Stimulated activated memory B cell treated with anti-CD40 and anti-IgM and Interleukin-4, amounts not matched to agents 10 μg/mL and 1 μg/mL and 100 μg/mL, for 72 hours (primary cell): Measurements from ENCODE around the gene KCNA5.

Experiments
- ATAC-seq: fragments of 150-1000 bp; cut with Tn5 transposase; 2 replicates; pipeline ENCODE4 v1.10.0; 2021
- H3K27ac Mint-ChIP-seq: one replicate; pipeline ENCODE4 v1.8.0; 2022; ENCODE audit warnings: mild to moderate bottlenecking, mixed read lengths
- H3K27me3 Mint-ChIP-seq: one replicate; pipeline ENCODE4 v1.8.0; 2022; ENCODE audit warnings: mixed read lengths
- H3K36me3 Mint-ChIP-seq: one replicate; pipeline ENCODE4 v1.8.0; 2022; ENCODE audit warnings: mixed read lengths
- H3K4me1 Mint-ChIP-seq: one replicate; pipeline ENCODE4 v1.8.0; 2022; ENCODE audit warnings: mixed read lengths
- H3K4me3 Mint-ChIP-seq: one replicate; pipeline ENCODE4 v1.8.0; 2022; ENCODE audit warnings: mild to moderate bottlenecking, moderate library complexity, mixed read lengths
- H3K9me3 Mint-ChIP-seq: one replicate; pipeline ENCODE4 v1.8.0; 2022; ENCODE audit warnings: mixed read lengths

Gene KCNA5

DNA sequence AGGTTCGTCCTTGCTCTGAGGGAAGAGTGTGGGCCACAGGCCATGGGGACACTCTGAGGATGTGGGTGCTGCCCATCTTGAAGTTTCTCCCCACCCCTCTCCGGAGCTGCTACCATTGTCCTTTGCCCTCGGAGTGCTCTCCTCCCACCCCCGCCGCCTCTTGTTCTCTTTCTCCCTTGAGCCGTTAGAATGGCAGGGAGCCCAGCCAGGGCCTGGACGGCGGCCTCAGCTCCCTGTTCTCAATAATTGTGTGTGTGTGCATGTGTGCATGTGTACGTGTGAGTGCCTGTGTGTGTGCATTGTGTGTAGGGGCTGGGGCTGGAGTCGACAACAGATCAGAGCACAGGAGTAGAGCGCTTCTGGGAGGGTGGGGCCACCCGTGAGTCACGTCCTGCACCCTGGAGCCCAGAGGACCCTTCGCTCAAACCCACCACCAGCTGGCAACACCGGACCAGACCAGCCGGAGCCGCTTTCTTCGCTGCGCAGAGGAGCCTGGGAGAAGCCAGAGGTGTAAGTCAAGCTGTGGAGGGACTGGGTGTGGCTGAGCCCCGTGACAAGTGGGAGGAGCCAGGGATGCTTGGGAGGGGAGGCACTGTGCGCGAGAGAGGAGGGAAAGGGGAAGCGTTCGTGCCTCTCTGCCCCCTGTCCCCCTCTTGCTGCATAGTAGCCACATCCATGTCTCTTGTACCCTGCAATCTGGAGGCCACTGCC is 25.9 kb upstream of the KCNA5 start:
- no peaks in the 10 kb centered on the region for H3K36me3 Mint-ChIP-seq
- H3K4me3 Mint-ChIP-seq = no peak overlapping the region
- peaks cover 17% of the 10 kb centered on the region for H3K27me3 Mint-ChIP-seq
- H3K27ac Mint-ChIP-seq = no peak overlapping the region
- ATAC-seq = no peak
- peaks cover 7% of the 10 kb centered on the region for H3K4me1 Mint-ChIP-seq
- H3K9me3 Mint-ChIP-seq = no peaks in the 10 kb centered on the region

DNA sequence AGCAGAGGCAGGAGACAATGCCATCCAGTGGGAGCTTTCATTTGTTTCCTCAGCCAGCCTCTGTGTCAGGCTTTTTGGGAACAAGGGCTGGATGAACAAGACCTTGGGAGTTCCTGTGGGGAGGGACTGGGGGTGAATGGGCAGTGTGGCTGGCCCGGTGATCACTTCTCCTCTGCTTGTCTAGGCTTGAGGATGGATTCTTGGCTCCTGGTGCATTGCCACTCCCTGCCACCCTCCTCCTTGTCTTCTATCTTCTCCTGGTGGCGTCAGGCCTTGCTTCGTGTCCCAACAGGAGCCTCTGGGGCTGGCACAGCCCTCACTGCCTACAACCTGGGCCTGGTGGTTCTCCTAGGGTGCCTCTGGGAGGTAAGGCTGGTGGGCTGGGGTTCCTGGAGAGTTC is 25.0 kb upstream of the KCNA5 start:
- H3K4me3 Mint-ChIP-seq = no peak overlapping the region
- no peaks in the 10 kb centered on the region for H3K9me3 Mint-ChIP-seq
- no peaks in the 10 kb centered on the region for H3K36me3 Mint-ChIP-seq
- peaks cover 17% of the 10 kb centered on the region for H3K27me3 Mint-ChIP-seq
- no peak for ATAC-seq
- peaks cover 7% of the 10 kb centered on the region for H3K4me1 Mint-ChIP-seq
- H3K27ac Mint-ChIP-seq = no peak overlapping the region

DNA sequence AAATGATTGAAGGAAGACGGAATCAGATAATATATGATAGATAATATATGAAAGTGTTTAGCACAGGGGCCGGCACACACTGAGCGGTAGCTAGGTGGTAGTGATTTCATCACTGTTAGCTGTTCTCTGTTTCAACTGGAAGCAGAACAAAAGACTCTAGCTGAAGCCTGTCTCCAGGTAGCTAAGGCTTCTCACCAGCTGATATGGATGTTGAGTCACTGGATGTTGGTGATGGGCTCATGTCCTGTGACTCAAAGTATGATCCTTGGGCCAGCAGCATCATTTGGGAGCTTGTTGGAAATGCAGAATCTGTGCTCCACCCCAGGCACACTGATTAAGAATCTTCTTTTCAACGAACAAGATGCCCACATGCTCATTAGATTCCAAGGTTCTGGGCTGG is 21.7 kb upstream of the KCNA5 start:
- Mint-ChIP-seq H3K36me3 (no peaks in the 10 kb centered on the region), H3K4me3 (no peak overlapping the region), H3K9me3 (no peaks in the 10 kb centered on the region), H3K27ac (no peak overlapping the region), H3K4me1 (no peaks in the 10 kb centered on the region), H3K27me3 (peaks cover 28% of the 10 kb centered on the region)
- ATAC-seq = no peak

DNA sequence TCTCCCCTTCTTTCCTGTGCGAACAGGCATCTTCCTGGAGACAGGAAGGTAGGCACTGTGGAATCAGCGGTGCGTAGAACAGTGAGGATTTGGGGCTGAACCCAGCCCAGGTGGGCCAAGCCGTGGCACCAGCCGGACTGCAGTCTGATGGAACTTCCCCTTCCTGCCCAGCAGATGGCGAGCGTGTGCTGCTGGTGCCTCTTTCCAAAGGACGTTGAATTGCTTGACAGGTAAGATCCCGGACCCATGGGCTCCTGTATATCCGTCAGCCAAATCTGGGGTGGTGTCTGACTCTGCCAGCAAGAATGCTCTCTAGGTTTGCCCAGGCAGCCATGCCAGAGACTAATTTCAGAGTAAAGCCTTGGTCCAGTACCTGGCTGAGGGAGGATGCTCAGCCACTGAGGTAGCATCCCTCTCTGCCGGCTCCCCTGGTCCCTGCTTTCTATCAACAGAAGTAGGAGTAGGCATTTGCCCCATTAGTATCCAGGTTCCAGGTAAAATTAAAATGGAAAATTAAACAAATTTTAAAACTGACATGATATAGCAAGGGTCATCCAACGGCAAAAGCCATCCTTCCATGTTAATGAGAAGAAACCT is 21.1 kb upstream of the KCNA5 start:
- ATAC-seq = peak; percentile 50
- Mint-ChIP-seq H3K27me3 (peaks cover 28% of the 10 kb centered on the region), H3K4me3 (no peak overlapping the region), H3K9me3 (no peaks in the 10 kb centered on the region), H3K36me3 (no peaks in the 10 kb centered on the region), H3K27ac (no peak overlapping the region), H3K4me1 (no peaks in the 10 kb centered on the region)

DNA sequence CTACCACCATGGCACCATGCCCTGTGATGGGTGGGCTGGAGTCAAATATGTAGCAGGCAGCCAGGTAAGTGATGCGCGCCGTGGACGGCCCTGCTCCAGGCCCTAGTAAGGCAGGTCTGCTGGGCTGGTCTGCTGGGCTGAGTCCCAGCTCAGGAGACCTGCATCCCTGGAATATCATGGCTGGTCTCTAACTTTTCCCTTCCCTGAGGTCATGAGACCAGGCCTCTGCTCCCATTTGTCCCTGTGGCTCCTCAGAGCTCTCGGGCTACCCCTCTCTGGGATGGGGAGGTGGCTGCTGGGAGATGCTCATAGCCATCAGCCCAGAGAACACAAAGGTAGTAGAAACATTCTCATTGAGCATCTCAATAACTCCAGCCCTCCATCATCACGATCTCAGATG is 19.8 kb upstream of the KCNA5 start:
- ATAC-seq = no peak
- Mint-ChIP-seq H3K27me3 (peaks cover 28% of the 10 kb centered on the region), H3K27ac (no peak overlapping the region), H3K4me1 (no peaks in the 10 kb centered on the region), H3K9me3 (no peaks in the 10 kb centered on the region), H3K36me3 (no peaks in the 10 kb centered on the region), H3K4me3 (no peak overlapping the region)

DNA sequence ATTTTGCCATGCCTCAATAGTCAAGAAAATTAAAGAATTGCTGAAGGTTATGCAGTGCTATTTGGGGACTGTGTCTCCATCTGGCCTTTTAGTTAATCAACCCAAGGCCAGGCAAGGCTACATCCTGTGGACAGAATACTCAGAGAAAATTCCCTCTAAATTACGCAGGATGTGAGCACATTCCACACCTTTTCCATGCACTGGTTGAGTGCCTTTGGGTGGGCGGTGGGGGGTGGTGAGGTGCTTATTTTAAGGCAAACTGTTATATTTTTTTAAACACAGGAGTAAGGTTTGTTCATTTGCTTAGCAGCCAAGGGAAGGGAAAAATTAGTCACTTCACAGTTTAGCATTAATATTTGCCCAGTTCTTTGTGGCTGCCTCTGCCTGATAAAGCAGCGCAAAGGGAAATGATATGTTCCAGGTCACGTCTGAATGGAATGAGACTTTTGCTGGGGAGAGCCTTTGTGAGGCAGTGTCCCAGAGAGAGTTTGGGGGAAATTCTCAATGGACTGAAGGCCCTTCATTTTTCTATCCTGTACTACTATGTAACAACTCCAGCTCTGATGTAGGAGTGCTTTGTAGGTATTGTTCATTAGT is 17.2 kb upstream of the KCNA5 start:
- Mint-ChIP-seq H3K27ac (no peak overlapping the region), H3K4me3 (no peak overlapping the region), H3K9me3 (no peaks in the 10 kb centered on the region), H3K36me3 (no peaks in the 10 kb centered on the region), H3K4me1 (no peaks in the 10 kb centered on the region), H3K27me3 (peaks cover 13% of the 10 kb centered on the region)
- no peak for ATAC-seq

DNA sequence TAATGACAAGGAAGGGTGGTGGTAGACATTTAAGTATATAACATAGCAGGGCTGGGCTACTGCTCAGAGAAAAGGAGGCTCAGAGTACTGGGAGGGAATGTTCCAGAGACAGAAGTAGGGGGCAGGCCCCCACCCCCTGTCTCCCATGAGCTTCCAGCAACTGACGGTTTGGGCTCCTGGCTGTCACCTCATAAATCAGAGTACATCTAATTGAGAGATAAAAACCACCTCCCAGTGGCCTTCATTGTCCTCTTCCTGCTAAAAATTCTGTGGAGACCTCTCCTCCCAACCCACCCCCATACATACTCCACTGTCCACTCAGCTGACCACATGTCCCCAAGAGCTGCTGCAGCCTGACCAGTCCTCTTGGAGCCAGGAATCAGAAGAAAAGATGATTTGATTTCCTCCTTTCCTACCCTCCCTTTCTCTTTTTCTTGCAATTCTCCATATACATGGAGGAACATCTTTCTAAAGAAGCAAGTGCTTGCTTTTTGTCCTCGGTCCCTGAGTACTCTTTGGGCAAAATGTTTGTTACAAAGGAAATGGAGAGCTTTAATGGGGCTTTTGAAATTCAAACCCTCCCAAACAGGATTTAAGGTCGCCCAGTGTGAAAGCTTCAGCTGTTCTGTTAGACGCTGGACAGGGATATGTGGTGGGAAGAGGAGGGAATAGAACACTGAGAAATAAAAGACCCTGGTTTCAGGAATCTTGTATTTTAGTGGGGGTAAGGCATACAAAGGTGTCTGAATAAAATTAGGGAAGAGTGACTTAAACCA is 16.4 kb upstream of the KCNA5 start:
- H3K36me3 Mint-ChIP-seq = no peaks in the 10 kb centered on the region
- no peaks in the 10 kb centered on the region for H3K4me1 Mint-ChIP-seq
- H3K9me3 Mint-ChIP-seq = no peaks in the 10 kb centered on the region
- H3K27me3 Mint-ChIP-seq = peaks cover 11% of the 10 kb centered on the region
- no peak overlapping the region for H3K4me3 Mint-ChIP-seq
- H3K27ac Mint-ChIP-seq = no peak overlapping the region
- ATAC-seq = no peak

DNA sequence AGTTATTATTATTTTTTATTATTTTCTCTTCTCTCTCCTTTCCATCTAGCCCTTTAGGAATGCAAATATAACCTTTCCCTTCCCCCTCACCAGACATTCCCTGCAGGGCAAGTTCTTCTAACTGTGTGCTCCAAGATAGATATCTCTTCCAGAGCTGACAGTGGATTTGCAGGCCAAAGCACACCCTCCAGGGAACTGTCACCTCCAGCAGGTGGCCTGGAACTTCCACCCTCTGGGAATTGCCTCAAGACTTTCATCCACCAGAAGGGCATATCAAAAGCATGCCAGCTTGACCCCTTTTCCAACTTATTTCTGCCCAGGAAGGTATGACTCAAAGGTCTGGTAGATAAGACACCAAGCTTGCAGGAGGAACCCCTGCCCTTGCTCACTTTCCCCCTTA is 13.6 kb upstream of the KCNA5 start:
- no peak for ATAC-seq
- Mint-ChIP-seq H3K27me3 (peaks cover 6% of the 10 kb centered on the region), H3K36me3 (no peaks in the 10 kb centered on the region), H3K27ac (no peak overlapping the region), H3K9me3 (no peaks in the 10 kb centered on the region), H3K4me1 (no peaks in the 10 kb centered on the region), H3K4me3 (no peak overlapping the region)

DNA sequence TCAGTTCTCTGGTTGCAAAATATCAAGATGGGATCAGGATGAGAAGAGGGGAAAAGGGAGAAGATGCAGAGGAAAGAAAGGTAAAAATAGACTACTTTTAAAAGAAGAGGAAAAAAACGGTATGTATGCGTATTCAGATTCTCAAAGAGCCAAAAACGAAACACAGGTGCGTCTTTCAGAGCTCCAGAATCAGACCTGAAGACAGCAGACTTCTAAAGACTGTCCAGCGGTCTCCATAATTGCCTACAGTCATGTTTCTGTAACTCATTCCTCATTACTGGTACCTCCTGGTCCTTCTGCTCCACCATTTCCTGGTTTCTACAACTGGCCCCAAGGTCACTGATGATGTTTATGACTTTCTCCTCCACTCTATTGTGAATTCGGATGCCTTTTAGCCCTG is 12.4 kb upstream of the KCNA5 start:
- H3K27ac Mint-ChIP-seq = no peak overlapping the region
- H3K27me3 Mint-ChIP-seq = no peaks in the 10 kb centered on the region
- H3K4me3 Mint-ChIP-seq = no peak overlapping the region
- H3K9me3 Mint-ChIP-seq = no peaks in the 10 kb centered on the region
- H3K36me3 Mint-ChIP-seq = no peaks in the 10 kb centered on the region
- no peaks in the 10 kb centered on the region for H3K4me1 Mint-ChIP-seq
- ATAC-seq = no peak

DNA sequence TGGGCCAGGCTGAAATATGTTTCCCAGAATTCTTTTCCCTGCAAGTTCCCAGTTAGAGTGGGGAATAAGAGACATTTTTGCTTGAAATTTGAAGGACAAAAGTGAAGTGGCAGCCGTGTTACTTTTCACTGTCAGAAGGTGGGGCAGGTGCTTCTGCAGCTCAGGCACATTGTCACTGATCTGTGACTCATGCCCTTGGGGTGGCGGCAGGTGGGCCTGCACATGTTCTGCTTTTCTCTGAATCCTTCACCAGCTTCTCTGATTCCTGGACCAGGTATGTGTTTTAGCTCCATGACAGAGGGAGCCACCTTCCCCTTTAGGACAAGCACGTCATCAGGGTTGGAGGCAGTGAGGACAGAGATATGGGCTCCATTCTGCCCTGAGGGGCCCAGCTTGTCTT is 11.7 kb upstream of the KCNA5 start:
- no peak overlapping the region for H3K4me3 Mint-ChIP-seq
- no peaks in the 10 kb centered on the region for H3K4me1 Mint-ChIP-seq
- no peak overlapping the region for H3K27ac Mint-ChIP-seq
- ATAC-seq = peak; percentile 12
- H3K27me3 Mint-ChIP-seq = no peaks in the 10 kb centered on the region
- no peaks in the 10 kb centered on the region for H3K36me3 Mint-ChIP-seq
- H3K9me3 Mint-ChIP-seq = no peaks in the 10 kb centered on the region

DNA sequence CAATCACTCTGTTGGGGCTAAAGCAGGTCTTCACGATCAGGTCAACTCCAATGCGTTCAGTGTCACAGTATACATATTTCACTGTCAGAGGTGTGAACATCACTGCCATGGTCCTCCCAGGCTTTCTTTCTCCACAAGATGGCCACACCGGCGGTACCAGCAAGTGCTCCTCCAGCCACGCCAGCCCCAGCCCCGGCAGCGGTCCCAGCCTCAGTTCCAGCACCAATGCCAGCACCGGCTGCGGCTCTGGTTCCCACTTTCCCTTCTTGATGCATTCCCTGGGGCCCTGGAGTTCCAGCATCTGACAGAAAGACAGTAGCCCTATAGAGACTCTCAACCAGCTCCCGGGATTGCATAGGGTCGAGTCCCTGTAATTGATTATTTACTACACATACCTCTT is 10.9 kb upstream of the KCNA5 start:
- Mint-ChIP-seq H3K4me1 (no peaks in the 10 kb centered on the region), H3K4me3 (no peak overlapping the region), H3K27me3 (no peaks in the 10 kb centered on the region), H3K27ac (no peak overlapping the region), H3K9me3 (no peaks in the 10 kb centered on the region), H3K36me3 (no peaks in the 10 kb centered on the region)
- ATAC-seq = no peak

DNA sequence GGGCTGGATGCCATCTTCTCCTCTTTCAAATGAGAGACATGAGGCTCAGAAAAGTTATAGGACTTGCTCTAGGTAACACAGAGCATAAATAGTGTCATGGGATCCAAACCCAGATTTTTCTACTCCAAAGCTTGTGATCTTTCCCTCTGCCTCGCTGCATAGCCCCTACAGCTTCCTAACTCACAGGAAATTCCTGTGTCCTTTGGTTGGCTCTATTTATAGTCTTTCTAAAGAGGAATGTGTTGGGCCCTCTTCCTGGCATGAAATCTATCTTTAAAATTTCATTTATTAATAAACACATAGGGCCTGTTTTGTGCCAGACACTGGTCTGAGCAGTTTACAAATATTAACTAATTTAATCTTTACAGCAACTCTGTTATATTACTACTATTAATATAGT is 9.8 kb upstream of the KCNA5 start:
- no peak for ATAC-seq
- no peak overlapping the region for H3K27ac Mint-ChIP-seq
- H3K9me3 Mint-ChIP-seq = no peaks in the 10 kb centered on the region

DNA sequence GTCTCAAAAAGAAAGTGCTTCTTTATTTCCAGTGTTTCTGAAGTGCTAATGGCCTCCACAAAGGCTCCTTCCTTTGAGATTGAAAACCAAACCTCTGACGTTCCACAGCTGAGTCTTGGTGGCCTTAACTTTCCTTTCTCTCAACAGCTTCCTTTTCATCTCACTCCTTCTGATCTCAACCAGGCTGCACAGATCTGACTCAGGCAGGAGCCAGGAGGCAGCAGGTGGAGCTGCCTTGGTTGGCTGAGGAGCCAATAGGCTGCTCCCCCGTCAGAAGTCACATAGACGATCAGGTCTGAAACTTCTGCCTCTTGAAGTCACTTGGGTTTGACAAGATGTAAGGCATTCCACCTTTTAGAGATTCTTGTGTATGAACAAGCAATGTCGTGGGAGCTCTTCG is 9.1 kb upstream of the KCNA5 start:
- H3K36me3 Mint-ChIP-seq = no peaks in the 10 kb centered on the region
- no peaks in the 10 kb centered on the region for H3K9me3 Mint-ChIP-seq
- H3K4me1 Mint-ChIP-seq = no peaks in the 10 kb centered on the region
- ATAC-seq = no peak
- no peak overlapping the region for H3K27ac Mint-ChIP-seq
- no peak overlapping the region for H3K4me3 Mint-ChIP-seq
- H3K27me3 Mint-ChIP-seq = no peaks in the 10 kb centered on the region

More for the DNA sequence above, 9.8 kb upstream of the KCNA5 start:
- Mint-ChIP-seq H3K4me3 (no peak overlapping the region), H3K27me3 (no peaks in the 10 kb centered on the region), H3K4me1 (no peaks in the 10 kb centered on the region), H3K36me3 (no peaks in the 10 kb centered on the region)

DNA sequence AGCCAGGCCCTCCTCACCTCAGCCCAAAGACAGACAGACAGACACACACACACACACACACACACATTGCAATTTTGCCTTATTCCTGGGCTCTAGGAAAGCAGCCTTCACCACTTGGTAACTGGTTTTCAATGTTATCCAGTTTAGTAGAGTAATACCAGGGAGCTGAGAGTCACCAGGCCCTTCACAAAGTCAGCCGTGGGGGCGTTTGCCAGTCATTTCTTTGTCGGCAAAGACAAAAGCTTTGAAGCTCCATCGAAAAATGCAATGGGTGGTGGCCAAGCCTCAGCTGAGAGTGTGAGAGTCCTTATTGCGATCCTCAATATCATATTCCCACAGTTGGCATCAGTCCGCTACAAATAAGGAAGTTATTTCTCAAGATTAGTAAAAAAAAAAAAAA is 8.1 kb upstream of the KCNA5 start:
- no peak overlapping the region for H3K4me3 Mint-ChIP-seq
- no peak for ATAC-seq
- H3K36me3 Mint-ChIP-seq = no peaks in the 10 kb centered on the region
- H3K27ac Mint-ChIP-seq = no peak overlapping the region
- no peaks in the 10 kb centered on the region for H3K27me3 Mint-ChIP-seq
- H3K9me3 Mint-ChIP-seq = no peaks in the 10 kb centered on the region
- no peaks in the 10 kb centered on the region for H3K4me1 Mint-ChIP-seq

DNA sequence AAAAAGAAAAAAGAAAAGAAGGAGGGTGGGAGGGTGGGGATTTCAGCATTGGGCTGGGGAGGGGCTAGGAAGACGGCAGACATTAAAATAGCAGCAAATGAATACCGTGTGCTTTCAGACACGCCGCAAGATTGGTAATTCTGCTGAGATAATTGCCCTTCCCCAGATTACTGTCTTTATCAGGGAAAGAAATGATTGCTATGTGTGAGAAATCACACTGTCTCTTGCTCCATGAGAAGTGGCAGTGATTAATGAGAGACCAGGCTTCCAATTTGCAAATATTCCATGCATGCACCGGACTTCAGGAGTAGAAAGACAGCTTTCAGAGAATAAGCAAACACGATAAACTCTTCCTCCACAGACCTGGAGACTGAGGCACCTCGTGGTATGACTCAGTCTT is 7.6 kb upstream of the KCNA5 start:
- no peaks in the 10 kb centered on the region for H3K36me3 Mint-ChIP-seq
- no peak overlapping the region for H3K4me3 Mint-ChIP-seq
- no peaks in the 10 kb centered on the region for H3K27me3 Mint-ChIP-seq
- peaks cover 2% of the 10 kb centered on the region for H3K9me3 Mint-ChIP-seq
- no peak for ATAC-seq
- H3K4me1 Mint-ChIP-seq = no peaks in the 10 kb centered on the region
- no peak overlapping the region for H3K27ac Mint-ChIP-seq
